Fibroblast of villous mesenchyme (primary cell): ENCODE results near the gene SKI. TPM values are rescaled to one million over a fixed set of nuclear protein-coding genes. Genes with fewer than 3 reads are reported as not detected.
A peak's percentile ranks its signal among the peaks of the same experiment; 100 is the strongest.

Experiments
- DNase-seq: peaks from one replicate; pipeline ENCODE4 v3.0.0-alpha.2; 2010; ENCODE audit warnings: low read depth
- H3K4me3 ChIP-seq: 2 replicates; pipeline ENCODE4 v1.5.1; 2011; ENCODE audit warnings: low read depth, mild to moderate bottlenecking, low read length
- total RNA-seq: library from RNA; depleted of rRNA; stranded (reverse); fragments of >200 nt; gene quantifications from 2 replicates; pipeline ENCODE4 v1.2.3, GENCODE V29; 2012
- TF ChIP-seq, protein P1 (sequence below): IDR thresholded peaks from 2 replicates; pipeline ENCODE4 v1.5.1; 2012; ENCODE audit warnings: low read depth, mild to moderate bottlenecking, low read length; ENCODE audit not compliant: insufficient read depth

SKI gene
- total RNA-seq, 1 donor: 26.8 TPM

DNA sequence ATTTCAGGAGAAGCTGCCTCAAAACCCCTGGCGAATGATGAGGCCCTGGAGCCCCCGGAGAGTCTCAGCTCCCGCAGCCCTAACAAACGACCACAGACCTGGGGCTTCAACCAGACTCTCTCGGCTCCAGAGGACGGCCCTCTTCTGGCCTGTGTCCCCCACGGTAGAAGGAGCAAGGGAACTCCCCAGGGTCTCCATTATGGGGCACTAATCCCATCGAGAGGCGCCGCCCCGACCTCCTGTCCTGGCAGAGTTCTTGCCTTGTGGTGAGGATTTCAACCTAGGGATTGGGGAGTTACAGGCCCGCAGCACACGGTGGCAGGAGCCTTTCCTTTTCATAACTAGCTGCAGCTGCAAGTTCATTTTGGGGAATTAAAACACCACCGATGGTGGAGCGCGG is 39.8 kb upstream of the SKI start:
- TF ChIP-seq, protein P1, sequence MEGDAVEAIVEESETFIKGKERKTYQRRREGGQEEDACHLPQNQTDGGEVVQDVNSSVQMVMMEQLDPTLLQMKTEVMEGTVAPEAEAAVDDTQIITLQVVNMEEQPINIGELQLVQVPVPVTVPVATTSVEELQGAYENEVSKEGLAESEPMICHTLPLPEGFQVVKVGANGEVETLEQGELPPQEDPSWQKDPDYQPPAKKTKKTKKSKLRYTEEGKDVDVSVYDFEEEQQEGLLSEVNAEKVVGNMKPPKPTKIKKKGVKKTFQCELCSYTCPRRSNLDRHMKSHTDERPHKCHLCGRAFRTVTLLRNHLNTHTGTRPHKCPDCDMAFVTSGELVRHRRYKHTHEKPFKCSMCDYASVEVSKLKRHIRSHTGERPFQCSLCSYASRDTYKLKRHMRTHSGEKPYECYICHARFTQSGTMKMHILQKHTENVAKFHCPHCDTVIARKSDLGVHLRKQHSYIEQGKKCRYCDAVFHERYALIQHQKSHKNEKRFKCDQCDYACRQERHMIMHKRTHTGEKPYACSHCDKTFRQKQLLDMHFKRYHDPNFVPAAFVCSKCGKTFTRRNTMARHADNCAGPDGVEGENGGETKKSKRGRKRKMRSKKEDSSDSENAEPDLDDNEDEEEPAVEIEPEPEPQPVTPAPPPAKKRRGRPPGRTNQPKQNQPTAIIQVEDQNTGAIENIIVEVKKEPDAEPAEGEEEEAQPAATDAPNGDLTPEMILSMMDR: no peak
- H3K4me3 ChIP-seq: no peak overlapping the region
- DNase-seq: no peak

DNA sequence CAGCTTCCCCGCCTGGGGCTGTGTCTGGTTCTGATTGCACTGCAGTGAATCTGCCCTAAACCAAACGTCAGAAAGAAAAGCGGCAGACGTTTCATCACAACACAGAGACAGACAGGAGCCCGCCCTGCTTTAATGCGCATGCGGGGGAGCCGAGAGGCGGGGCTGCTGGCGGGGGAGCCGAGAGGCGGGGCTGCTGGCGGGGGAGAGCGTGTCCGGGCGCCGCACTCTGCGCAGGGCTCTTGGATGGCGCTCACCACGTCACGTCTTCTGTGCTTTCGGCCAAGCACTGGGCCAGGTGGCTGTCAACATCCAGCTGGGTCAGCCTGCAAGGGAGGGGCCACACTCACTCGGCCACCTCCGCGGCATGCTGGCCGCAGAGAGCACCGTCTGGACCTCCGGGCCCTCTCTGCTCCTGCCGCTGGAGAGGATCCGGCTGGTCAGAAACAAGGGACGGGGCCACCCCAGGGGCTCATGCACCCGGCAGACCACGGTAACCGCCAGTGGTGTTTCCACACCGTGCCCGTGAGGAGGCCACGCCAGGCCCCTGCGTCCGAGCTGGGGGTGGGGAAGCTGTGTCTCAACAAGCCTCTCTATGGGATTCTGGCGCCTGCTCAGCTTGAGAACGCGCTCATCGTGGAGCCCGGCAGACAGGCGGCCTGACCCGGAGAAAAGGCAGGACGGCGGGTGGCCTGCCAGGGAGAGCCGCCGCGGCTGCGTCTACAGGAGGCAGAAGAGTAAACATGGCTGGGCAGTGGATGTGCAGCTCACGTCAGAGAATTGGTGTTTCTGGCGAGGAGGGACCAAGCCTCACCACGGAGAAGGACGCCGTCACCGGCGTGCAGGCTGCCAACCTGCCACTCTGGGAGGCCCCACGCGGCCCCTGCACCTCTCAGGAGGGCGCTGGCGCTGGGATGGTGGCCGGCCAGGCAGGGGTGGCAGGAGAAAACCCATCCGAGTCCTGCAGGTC is 38.4 kb upstream of the SKI start:
- peak; percentile 98 for DNase-seq
- H3K4me3 ChIP-seq: peak overlapping the region; percentile 56
- TF ChIP-seq, protein P1: no peak

DNA sequence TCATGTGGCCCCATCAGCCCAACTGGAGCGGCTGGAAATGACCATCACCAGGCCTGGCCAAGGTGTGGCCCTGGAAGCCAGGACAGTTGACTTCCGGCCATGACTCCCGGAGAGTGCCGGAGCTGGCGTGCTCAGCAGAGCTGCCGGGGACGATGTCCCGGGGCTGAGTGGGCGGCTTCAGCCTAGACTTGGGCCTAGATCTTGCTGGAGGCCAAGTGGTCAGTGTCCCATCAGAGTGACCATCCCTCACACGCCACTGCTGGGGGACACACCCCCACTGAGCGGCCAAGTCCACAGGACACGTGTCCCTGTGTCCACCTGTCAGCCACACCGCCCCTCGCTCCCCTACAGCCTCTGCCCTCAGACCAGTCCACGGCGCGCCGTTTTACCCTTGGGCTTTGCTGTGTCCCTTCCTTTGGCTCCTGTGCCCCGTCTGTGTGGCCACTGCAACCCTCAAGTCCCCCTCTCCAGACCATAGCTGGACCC is 37.6 kb upstream of the SKI start:
- no peak for DNase-seq
- TF ChIP-seq, protein P1: no peak
- peak overlapping the region; percentile 56 for H3K4me3 ChIP-seq

DNA sequence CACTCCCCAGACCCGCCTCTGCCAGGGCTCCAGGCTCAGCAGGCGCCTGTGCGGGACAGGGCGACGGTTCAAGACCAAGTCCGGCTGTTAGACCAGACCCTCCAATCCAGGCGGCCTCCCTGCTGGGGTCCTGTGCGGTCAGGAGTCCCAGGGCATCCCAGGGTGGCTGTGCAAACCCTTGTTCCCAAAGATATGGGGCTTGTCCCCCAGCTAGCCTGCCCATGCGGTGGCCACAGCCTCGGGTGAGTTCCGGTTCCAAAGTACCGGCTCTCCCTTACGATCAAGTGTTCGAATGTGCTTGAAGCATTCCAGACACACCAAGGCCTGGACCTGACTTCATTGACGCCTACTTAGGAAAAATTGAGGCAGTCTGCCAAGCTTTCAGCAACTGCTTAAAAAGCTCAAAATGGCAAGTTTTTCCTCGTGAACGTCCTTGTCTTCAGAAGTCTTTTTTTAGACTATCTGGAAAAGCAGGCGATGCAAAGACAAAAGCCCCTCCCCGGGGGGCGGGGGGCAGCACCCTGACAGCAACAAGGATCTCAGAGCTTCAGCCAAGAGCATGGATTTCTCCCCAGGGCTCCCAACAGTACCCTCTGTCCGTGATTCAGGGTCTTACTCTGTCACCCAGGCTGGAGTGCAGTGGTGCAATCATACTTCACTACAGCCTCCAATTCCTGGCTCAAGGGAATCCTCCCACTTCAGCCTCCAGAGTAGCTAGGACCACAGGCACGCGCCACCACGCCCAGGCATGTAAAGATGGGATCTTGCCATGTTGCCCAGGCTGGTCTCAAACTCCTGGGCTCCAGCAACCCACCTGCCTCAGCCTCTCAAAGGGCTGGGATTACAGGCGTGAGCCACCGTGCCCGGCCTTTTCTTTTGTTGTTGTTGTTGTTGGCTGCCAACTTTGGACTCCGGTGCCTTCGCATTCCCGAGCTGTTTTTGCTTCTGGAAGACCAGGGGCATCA is 35.8 kb upstream of the SKI start:
- peak; percentile 85 for DNase-seq
- peak overlapping the region; percentile 15 for H3K4me3 ChIP-seq
- TF ChIP-seq, protein P1: no peak

DNA sequence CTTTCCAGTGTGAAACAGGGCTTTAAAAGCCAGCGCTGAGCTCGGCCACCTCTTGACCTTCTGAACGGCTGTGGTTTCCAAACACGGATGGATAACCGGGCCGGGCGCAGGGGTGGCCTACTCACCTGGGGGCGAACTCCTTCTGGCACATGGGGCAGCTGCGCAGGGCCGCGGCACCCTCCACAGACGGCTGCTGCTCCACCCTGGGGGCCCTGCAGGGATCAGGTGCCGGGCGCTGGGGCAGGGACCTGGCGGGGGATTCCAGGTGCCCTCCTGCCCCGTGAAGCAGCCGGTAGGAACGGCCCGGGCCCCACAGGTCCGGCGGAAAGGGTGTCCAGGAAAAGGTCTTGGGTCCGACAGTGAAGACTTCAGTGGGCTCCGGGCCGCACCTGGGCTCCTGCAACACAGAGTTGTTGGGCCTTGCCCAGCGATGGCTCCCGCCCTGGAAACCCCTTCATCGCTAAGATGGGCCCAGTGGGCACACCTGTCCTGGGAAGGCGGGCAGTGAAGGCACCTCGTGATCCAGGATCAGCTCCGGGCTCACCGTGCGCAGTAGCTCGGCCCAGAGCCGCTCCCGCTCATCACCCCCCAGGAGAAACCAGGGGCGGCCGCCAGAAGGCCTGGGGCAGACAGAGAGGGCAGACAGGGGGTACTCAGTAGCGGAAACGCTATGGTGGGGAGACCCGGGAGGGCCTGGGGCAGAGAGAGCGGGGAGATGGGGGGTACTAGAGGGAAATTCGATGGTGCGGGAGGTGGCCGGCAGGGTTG is 34.4 kb upstream of the SKI start:
- DNase-seq: no peak
- H3K4me3 ChIP-seq: peak overlapping the region; percentile 57
- TF ChIP-seq, protein P1: no peak
